Subcutaneous abdominal adipose tissue (tissue), 5 donors: ENCODE data around the gene MSRB2.
A peak's percentile ranks its signal among the peaks of the same experiment; 100 is the strongest.

ENCODE experiments used
- H3K27ac ChIP-seq: one replicate; pipeline ENCODE4 v1.7.0; 2013; ENCODE audit warnings: low read depth, mild to moderate bottlenecking, inconsistent platforms, low read length, moderate library complexity
- H3K27me3 ChIP-seq, 5 donors: one replicate each; pipeline ENCODE4 v1.7.0; 2013; ENCODE audit warnings: low read length in 5 of 5, inconsistent platforms in 1 of 5; ENCODE audit not compliant: control insufficient read depth in 5 of 5, insufficient read depth in 4 of 5
- H3K36me3 ChIP-seq, 5 donors: one replicate each; pipeline ENCODE4 v1.7.0; 2013; ENCODE audit warnings: low read length in 5 of 5; ENCODE audit not compliant: control insufficient read depth in 5 of 5, insufficient read depth in 5 of 5
- H3K4me1 ChIP-seq, 5 donors: one replicate each; pipeline ENCODE4 v1.7.0; 2013; ENCODE audit warnings: low read length in 5 of 5, mild to moderate bottlenecking in 3 of 5, moderate library complexity in 1 of 5; ENCODE audit not compliant: control insufficient read depth in 5 of 5, insufficient read depth in 5 of 5
- H3K4me3 ChIP-seq, 5 donors: one replicate each; pipeline ENCODE4 v1.7.0; 2013; ENCODE audit warnings: low read length in 5 of 5, low read depth in 1 of 5
- H3K9ac ChIP-seq, 5 donors: one replicate each; pipeline ENCODE4 v1.7.0; 2013; ENCODE audit warnings: low read length in 5 of 5, mild to moderate bottlenecking in 4 of 5, moderate library complexity in 3 of 5
- H3K9me3 ChIP-seq, 5 donors: one replicate each; pipeline ENCODE4 v1.7.0; 2013; ENCODE audit warnings: low read length in 5 of 5; ENCODE audit not compliant: control insufficient read depth in 5 of 5
- donor health status: healthy.
- donor health status: healthy.
- donor health status: healthy.
- donor health status: healthy.
- donor health status: healthy.

Gene MSRB2

DNA sequence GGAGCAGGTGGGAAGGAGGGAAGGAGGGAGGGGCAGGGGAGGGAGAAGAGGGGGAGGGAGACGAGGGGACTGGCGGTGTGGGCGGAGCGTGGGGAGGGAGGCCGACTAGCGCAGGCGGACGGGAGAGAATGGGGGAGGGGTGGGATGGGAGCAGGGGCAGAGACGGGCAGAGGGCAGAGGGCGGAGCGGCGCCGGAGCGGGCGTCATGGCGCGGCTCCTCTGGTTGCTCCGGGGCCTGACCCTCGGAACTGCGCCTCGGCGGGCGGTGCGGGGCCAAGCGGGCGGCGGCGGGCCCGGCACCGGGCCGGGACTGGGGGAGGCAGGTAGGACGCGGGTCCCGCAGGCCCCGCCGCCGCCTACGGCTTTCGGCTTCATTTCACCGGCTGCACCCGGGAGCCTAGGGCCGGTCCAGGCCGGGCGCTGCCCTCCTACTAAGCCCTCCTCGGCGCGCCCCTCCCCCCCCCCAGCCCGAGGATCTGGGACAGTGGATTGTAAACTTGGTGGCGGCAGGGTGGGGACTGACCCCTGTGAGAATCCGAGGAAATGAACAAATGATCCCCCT is at the start of gene MSRB2:
MSRB2 (plus strand) TSS at position 176 of the 562 bp plus-strand sequence; CDS start at position 206, 30 bp downstream.
- H3K9me3 ChIP-seq, result peaks cover 0 to 33% (median 7%) of the 10 kb centered on the region in 5 donors
- H3K27ac ChIP-seq, result peak within 1 kb of the TSS; percentile 80
- H3K27me3 ChIP-seq, result no peaks in the 10 kb centered on the region
- H3K4me3 ChIP-seq, result peak within 1 kb of the TSS; percentile 67 to 87 (median 76)
- H3K9ac ChIP-seq, result peak within 1 kb of the TSS; percentile 69 to 84 (median 74)
- H3K4me1 ChIP-seq, result peaks cover 3 to 22% (median 19%) of the 10 kb centered on the region in 5 donors
- no peaks in the 10 kb centered on the region for H3K36me3 ChIP-seq

DNA sequence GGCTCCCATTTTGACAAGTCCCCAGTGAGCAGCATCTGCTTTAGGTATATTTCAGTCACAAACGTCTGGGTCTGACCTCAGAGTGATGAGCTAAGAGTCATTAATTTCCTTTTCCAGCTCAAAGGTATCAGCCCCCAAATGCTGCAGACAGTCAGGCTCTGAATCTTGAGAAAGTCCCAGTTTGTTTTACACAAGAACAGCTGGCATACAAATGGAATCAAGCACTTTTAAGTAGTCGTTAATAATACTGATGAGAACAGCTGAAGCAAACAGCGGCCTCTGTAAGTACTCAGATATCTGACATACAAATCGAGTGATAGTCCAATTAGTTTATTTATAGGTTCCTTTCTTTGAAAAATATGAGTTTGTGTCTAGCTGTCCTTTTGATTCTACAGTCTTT is 49.4 kb upstream of the MSRB2 start:
- H3K9me3 ChIP-seq, result peaks cover 0 to 8% (median 0%) of the 10 kb centered on the region in 5 donors

DNA sequence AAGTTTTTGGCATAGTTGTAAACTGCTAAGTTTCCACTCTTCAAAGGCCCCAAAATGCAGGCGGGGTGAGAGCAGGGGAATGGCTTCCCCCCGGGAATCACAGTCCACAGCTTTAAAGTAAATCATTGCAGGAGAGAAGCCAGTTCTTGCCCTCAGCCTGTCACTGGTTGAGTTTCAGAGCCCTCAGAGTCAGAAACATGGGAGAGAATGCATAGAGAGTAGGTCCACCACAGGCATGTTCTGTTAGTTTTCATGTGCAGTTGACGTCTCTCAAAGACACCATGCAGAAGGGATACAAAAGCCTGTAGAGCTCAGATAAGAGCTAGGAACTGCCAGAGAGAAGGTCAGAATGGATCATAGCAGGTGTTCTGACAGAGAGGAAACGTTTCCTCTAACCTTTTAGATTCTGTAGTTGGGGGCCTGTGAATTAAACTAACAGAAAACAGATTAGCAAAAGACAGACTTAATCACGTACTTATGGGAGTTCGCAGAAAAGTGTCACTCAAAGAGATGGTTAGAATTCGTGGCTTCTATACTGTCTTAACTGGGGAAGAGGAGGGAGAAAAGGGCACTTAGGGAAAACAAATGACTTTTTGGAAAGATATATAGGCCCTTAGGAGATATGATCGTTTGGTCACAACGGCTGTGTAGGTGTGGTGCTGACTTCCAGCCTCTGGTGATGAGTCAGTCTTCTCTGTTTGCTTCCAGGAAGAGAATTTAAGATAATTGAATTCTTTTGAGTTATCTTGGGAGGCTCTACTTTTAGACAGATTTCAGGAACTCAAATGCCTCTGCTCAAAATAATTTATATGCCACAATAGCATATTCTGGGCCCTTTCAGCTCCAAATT is 48.0 kb upstream of the MSRB2 start:
- Histone ChIP-seq H3K36me3 (no peaks in the 10 kb centered on the region), H3K4me3 (no peak overlapping the region), H3K27ac (no peak overlapping the region), H3K27me3 (no peaks in the 10 kb centered on the region), H3K4me1 (no peaks in the 10 kb centered on the region), H3K9me3 (peaks cover 0 to 6% (median 0%) of the 10 kb centered on the region in 5 donors), H3K9ac (no peak overlapping the region)

More for the DNA sequence above, 49.4 kb upstream of the MSRB2 start:
- Histone ChIP-seq H3K4me1 (no peaks in the 10 kb centered on the region), H3K36me3 (no peaks in the 10 kb centered on the region), H3K27ac (no peak overlapping the region), H3K4me3 (no peak overlapping the region), H3K27me3 (no peaks in the 10 kb centered on the region), H3K9ac (no peak overlapping the region)

DNA sequence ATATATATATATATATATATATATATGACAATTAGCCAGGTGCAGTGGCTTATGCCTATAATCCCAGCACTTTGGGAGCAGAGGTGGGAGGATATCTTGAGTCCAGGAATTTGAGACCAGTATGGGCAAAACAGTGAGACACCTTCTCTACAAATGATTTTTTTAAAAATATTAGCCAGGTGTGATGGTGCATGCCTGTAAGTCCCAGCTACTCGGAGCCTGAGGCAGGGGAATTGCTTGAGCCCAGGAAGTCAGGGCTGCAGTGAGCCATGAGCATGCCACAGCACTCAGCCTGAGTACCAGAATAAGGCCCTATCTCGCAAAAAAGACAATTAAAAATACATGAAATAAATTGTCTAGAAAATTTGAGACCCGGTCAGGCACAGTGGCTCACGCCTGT is 47.2 kb upstream of the MSRB2 start:
- H3K9me3 ChIP-seq, result no peaks in the 10 kb centered on the region
- peaks cover 0 to 4% (median 0%) of the 10 kb centered on the region in 5 donors for H3K4me1 ChIP-seq
- H3K9ac ChIP-seq, result no peak overlapping the region
- H3K36me3 ChIP-seq, result no peaks in the 10 kb centered on the region
- H3K27me3 ChIP-seq, result no peaks in the 10 kb centered on the region
- no peak overlapping the region for H3K4me3 ChIP-seq
- no peak overlapping the region for H3K27ac ChIP-seq

DNA sequence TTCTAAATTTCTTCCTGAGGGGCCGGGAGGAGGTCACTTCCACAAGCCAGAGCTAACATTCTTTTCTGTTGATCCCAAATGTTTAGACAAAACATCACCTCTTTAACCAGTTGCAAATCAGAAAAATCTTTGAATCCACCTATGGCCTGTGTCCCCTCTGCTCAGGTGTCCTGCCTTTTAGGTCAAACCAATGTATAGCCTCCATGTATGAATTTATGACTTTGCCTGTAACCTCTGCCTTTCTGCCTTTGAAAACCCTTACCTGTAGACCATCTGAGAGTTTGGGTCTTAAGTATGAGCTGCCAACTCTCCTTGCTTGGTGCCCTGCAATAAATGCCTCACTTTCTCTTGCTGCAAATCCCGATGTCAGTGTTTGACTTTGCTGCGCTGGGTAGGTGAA is 44.1 kb upstream of the MSRB2 start:
- Histone ChIP-seq H3K4me3 (no peak overlapping the region), H3K27ac (no peak overlapping the region), H3K27me3 (no peaks in the 10 kb centered on the region), H3K9me3 (no peaks in the 10 kb centered on the region), H3K9ac (no peak overlapping the region), H3K36me3 (no peaks in the 10 kb centered on the region), H3K4me1 (peaks cover 0 to 4% (median 0%) of the 10 kb centered on the region in 5 donors)

DNA sequence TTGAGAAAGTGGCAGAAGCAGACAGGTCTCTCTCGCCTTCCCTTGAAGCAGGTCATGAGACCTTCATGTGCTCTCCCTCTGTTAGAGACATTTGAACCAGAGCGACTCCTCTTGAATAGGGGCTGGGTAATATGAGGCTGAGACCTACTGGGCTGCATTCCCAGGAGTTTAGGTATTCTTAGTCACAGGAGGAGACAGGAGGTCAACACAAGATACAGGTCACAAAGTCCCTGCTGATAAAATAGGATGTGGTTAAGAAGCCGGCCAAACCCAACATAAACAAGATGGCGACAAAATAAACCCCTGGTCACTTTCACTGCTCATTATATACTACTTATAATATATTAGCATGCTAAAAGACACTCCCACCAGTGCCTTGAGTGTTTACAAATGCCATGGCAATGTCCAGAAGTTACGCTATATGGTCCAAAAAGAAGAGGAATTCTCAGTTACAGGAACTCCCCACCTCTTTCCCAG is 43.5 kb upstream of the MSRB2 start:
- H3K4me3 ChIP-seq, result no peak overlapping the region
- H3K9me3 ChIP-seq, result no peaks in the 10 kb centered on the region
- no peak overlapping the region for H3K9ac ChIP-seq
- H3K36me3 ChIP-seq, result no peaks in the 10 kb centered on the region
- H3K4me1 ChIP-seq, result peaks cover 0 to 4% (median 0%) of the 10 kb centered on the region in 5 donors
- no peak overlapping the region for H3K27ac ChIP-seq
- H3K27me3 ChIP-seq, result no peaks in the 10 kb centered on the region

DNA sequence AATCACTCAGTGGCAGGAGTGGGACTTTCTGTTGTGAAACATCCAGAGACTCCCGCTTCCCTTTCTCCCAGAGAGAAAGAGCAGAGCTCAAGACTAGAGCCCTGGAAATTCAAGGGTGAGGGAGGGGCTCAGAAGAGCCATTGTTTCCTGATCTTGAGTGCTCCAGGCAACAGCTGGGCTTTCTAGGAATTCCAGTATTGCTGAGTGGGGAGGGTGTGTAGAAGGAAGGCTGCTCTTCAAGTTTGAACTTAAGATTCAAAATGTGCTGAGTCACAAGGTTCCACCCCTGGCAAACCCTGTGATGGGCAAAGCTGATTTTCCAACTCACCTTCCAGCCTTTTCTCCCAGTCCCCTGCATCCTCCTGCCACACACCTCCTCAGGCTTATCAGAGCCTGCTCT is 42.3 kb upstream of the MSRB2 start:
- Histone ChIP-seq H3K27me3 (no peaks in the 10 kb centered on the region), H3K4me3 (no peak overlapping the region), H3K36me3 (no peaks in the 10 kb centered on the region), H3K9ac (no peak overlapping the region), H3K4me1 (peaks cover 0 to 4% (median 0%) of the 10 kb centered on the region in 5 donors), H3K27ac (no peak overlapping the region), H3K9me3 (no peaks in the 10 kb centered on the region)

DNA sequence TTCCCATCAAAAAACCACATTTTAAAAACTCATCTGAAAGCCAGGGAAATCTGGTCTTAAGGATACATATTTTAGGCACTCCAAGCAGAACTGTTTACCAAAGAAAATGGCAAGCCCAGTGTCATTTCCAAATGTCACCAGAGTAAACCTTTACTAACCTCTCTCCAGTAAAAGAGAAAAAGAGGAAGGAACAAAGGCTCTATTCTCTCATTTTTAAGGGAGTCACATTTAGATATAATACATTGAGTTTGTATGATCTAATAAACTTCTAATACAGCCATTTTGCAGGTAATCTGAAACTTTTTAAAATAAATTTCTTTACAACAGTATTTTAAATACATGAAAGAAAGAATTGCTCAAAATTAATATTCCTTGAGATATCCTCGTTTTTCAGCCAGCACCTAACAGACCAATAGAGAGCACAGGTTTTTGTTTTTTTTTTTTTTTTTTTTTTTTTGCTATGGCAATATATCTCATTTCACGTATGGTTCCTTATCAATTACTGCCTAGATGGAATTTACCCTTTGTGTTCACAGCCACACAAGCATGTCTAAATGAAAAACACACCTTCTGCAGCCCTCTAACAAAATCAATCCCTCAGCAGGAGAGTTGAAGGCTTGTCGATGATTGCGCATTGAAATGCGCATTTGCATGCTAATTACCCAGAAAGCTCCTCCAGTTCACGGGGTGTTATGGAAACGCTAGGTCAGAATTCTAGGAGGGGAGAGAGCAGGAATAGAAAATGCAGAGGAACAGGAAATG is 39.8 kb upstream of the MSRB2 start:
- peaks cover 0 to 11% (median 0%) of the 10 kb centered on the region in 5 donors for H3K9me3 ChIP-seq
- H3K4me1 ChIP-seq, result peaks cover 0 to 4% (median 0%) of the 10 kb centered on the region in 5 donors
- H3K36me3 ChIP-seq, result no peaks in the 10 kb centered on the region
- H3K9ac ChIP-seq, result no peak overlapping the region
- no peaks in the 10 kb centered on the region for H3K27me3 ChIP-seq
- H3K4me3 ChIP-seq, result no peak overlapping the region
- no peak overlapping the region for H3K27ac ChIP-seq

DNA sequence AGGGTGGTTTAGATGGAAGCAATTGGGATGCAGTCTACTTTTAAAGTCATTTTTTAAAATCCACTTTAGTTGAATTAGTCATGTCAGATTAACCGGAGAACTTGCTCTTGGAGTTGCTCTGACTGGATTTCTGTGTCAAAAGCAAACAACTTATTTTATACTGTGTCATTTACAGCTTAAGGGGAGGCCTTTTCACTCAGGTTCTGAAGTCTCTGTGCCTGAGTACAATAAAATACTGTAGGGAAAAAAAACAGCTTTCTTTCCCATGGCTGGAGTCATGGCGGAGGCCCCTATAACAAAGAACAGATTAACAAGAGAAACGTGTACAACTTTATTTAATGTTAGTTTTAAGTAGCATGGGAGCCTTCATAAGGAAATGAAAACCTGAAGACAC is 39.2 kb upstream of the MSRB2 start:
- no peak overlapping the region for H3K4me3 ChIP-seq
- peaks cover 0 to 4% (median 0%) of the 10 kb centered on the region in 5 donors for H3K4me1 ChIP-seq
- no peaks in the 10 kb centered on the region for H3K36me3 ChIP-seq
- no peak overlapping the region for H3K9ac ChIP-seq
- H3K27ac ChIP-seq, result no peak overlapping the region
- peaks cover 0 to 15% (median 3%) of the 10 kb centered on the region in 5 donors for H3K9me3 ChIP-seq
- peaks cover 0 to 4% (median 2%) of the 10 kb centered on the region in 5 donors for H3K27me3 ChIP-seq
